ENCODE measurements around the gene PLXNB3.

The PLXNB3 gene

DNA sequence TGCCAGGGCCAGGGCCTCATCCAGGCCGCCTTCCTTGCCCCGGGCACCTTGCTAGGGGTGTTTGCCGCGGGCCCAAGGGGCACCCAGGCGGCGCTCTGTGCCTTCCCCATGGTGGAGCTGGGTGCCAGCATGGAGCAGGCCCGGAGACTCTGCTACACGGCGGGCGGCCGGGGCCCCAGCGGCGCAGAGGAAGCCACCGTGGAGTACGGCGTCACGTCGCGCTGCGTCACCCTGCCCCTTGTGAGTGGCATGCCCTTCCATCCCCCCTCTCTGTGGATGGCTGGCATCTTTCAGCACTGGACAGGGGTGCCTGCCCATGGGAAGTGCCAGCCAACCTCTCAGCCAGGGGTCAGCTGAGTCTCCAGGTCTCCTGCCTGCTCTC lies 3.6 kb downstream of the PLXNB3 start:
- H3K4me1 ChIP-seq (ENCODE audit: control insufficient read depth, insufficient read depth, low read length, poor library complexity, severe bottlenecking), result no peaks in the 10 kb centered on the region
- DNase-seq, result no peak
- no peaks in the 10 kb centered on the region for H3K36me3 ChIP-seq (ENCODE audit: control insufficient read depth, insufficient read depth, low read length)
- no peak overlapping the region for H3K4me3 ChIP-seq (ENCODE audit: insufficient read depth, low read depth, low read length, poor library complexity, severe bottlenecking)
- no peaks in the 10 kb centered on the region for H3K9me3 ChIP-seq (ENCODE audit: control insufficient read depth, low read length)
- no peaks in the 10 kb centered on the region for H3K27me3 ChIP-seq (replicated peaks; ENCODE audit: control insufficient read depth, insufficient read depth, low read length, poor library complexity, severe bottlenecking)
- H3K27ac ChIP-seq (ENCODE audit: insufficient read depth, low read length, poor library complexity, severe bottlenecking), result no peak overlapping the region

DNA sequence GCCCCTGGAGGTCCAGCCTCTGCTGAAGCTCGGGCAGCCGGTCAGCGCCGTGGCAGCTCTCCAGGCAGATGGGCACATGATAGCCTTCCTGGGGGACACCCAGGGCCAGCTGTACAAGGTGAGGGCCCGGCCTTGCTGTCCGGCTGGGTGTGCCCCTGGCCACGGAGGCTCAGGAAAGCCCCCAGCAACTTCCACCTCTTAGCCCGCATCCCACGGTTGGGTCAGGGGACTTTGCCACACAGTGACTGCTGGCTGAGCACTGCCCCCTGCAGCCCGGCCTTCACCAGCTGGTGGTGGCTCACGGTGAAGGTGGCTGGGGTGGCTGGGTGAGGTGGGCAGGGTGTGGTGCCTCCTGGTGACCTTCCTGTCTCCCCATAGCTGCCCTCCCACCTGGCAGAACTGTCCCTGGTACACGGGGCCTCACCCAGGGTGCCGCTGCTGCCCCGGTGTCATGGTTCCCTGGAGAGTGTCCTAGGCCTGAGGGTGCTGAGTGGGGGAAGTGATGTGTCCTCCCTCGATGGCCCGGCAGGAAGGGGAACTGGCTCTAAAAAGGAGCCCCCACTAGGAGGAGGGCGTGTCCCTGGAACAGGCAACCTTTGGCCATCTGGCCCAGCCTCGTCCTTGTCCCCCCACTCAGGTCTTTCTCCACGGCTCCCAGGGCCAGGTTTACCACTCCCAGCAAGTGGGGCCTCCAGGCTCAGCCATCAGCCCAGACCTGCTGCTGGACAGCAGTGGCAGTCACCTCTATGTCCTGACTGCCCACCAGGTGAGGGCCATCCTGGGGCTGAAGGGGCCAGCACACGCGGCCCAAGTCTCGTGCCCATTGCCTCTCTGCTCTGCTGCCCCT lies 4.5 kb downstream of the PLXNB3 start:
- no peaks in the 10 kb centered on the region for H3K27me3 ChIP-seq (replicated peaks; ENCODE audit: control insufficient read depth, insufficient read depth, low read length, poor library complexity, severe bottlenecking)
- H3K9me3 ChIP-seq (ENCODE audit: control insufficient read depth, low read length), result no peaks in the 10 kb centered on the region
- H3K4me3 ChIP-seq (ENCODE audit: insufficient read depth, low read depth, low read length, poor library complexity, severe bottlenecking), result no peak overlapping the region
- no peaks in the 10 kb centered on the region for H3K36me3 ChIP-seq (ENCODE audit: control insufficient read depth, insufficient read depth, low read length)
- H3K4me1 ChIP-seq (ENCODE audit: control insufficient read depth, insufficient read depth, low read length, poor library complexity, severe bottlenecking), result no peaks in the 10 kb centered on the region
- no peak overlapping the region for H3K27ac ChIP-seq (ENCODE audit: insufficient read depth, low read length, poor library complexity, severe bottlenecking)
- no peak for DNase-seq

DNA sequence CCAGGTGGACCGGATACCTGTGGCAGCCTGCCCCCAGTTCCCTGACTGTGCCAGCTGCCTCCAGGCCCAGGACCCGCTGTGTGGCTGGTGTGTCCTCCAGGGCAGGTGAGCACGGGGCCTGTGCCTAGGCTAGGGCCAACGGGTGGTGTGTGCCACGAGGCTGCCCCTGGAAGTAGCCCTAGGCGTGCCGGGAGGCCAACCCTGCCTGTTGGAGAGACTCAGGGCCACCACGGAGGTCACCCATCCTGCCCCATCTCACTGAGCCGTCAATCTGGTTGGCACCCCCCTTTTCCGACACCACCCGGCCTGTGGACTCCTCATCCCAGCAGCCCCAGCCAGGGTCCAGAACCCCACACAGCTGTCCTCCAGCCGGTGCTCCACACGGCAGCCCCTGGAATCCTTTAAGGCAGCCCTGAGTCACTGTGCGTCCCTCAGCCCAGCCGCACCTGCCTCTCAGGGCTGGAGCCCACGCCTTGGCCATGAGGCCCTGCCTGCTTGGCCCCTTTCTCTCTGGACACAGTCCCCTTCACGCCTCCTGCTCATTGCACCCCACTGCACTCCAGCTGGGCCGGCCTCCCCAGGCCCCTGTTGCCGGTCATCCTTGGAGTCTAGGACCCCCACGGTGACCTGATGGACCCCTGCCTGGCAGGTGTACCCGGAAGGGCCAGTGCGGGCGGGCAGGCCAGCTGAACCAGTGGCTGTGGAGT lies 5.3 kb downstream of the PLXNB3 start:
- no peaks in the 10 kb centered on the region for H3K36me3 ChIP-seq (ENCODE audit: control insufficient read depth, insufficient read depth, low read length)
- no peaks in the 10 kb centered on the region for H3K4me1 ChIP-seq (ENCODE audit: control insufficient read depth, insufficient read depth, low read length, poor library complexity, severe bottlenecking)
- DNase-seq, result no peak
- no peaks in the 10 kb centered on the region for H3K27me3 ChIP-seq (replicated peaks; ENCODE audit: control insufficient read depth, insufficient read depth, low read length, poor library complexity, severe bottlenecking)
- no peaks in the 10 kb centered on the region for H3K9me3 ChIP-seq (ENCODE audit: control insufficient read depth, low read length)
- H3K4me3 ChIP-seq (ENCODE audit: insufficient read depth, low read depth, low read length, poor library complexity, severe bottlenecking), result no peak overlapping the region
- H3K27ac ChIP-seq (ENCODE audit: insufficient read depth, low read length, poor library complexity, severe bottlenecking), result no peak overlapping the region

DNA sequence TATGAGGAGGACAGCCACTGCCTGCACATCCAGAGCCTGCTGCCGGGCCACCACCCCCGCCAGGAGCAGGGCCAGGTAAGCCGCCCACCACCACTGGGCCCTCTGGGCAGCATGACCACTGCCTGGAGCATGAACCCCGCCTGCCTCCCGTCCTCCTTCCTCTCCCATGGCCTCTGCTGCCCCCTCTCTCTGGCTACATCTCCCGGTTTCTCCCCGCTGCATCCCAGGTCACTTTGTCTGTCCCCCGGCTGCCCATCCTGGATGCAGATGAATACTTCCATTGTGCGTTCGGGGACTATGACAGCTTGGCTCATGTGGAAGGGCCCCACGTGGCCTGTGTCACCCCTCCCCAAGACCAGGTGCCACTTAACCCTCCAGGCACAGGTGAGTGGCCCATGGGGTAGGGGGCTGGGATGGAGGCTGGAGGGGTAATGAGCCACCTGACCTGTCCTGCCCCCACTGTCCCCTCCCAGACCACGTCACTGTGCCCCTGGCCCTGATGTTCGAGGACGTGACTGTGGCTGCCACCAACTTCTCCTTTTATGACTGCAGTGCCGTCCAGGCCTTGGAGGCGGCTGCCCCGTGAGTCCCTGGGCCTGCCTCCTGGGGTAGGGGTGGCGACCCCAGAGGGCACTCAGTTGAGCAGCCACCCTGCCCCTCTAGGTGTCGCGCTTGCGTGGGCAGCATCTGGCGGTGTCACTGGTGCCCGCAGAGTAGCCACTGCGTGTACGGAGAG lies 6.0 kb downstream of the PLXNB3 start:
- H3K9me3 ChIP-seq (ENCODE audit: control insufficient read depth, low read length), result no peaks in the 10 kb centered on the region
- no peaks in the 10 kb centered on the region for H3K4me1 ChIP-seq (ENCODE audit: control insufficient read depth, insufficient read depth, low read length, poor library complexity, severe bottlenecking)
- no peak for DNase-seq
- H3K27ac ChIP-seq (ENCODE audit: insufficient read depth, low read length, poor library complexity, severe bottlenecking), result no peak overlapping the region
- H3K36me3 ChIP-seq (ENCODE audit: control insufficient read depth, insufficient read depth, low read length), result no peaks in the 10 kb centered on the region
- no peaks in the 10 kb centered on the region for H3K27me3 ChIP-seq (replicated peaks; ENCODE audit: control insufficient read depth, insufficient read depth, low read length, poor library complexity, severe bottlenecking)
- H3K4me3 ChIP-seq (ENCODE audit: insufficient read depth, low read depth, low read length, poor library complexity, severe bottlenecking), result no peak overlapping the region

- Histone ChIP-seq H3K27ac (ENCODE audit: insufficient read depth, low read length, poor library complexity, severe bottlenecking) (no peak overlapping the region), H3K4me1 (ENCODE audit: control insufficient read depth, insufficient read depth, low read length, poor library complexity, severe bottlenecking) (no peaks in the 10 kb centered on the region), H3K36me3 (ENCODE audit: control insufficient read depth, insufficient read depth, low read length) (no peaks in the 10 kb centered on the region), H3K27me3 (replicated peaks; ENCODE audit: control insufficient read depth, insufficient read depth, low read length, poor library complexity, severe bottlenecking) (no peaks in the 10 kb centered on the region), H3K4me3 (ENCODE audit: insufficient read depth, low read depth, low read length, poor library complexity, severe bottlenecking) (no peak overlapping the region), H3K9me3 (ENCODE audit: control insufficient read depth, low read length) (no peaks in the 10 kb centered on the region)
- DNase-seq, result no peak
These were observed 6.8 kb downstream of the PLXNB3 start for GRCh38 chrX:153770601-153771414.

DNA sequence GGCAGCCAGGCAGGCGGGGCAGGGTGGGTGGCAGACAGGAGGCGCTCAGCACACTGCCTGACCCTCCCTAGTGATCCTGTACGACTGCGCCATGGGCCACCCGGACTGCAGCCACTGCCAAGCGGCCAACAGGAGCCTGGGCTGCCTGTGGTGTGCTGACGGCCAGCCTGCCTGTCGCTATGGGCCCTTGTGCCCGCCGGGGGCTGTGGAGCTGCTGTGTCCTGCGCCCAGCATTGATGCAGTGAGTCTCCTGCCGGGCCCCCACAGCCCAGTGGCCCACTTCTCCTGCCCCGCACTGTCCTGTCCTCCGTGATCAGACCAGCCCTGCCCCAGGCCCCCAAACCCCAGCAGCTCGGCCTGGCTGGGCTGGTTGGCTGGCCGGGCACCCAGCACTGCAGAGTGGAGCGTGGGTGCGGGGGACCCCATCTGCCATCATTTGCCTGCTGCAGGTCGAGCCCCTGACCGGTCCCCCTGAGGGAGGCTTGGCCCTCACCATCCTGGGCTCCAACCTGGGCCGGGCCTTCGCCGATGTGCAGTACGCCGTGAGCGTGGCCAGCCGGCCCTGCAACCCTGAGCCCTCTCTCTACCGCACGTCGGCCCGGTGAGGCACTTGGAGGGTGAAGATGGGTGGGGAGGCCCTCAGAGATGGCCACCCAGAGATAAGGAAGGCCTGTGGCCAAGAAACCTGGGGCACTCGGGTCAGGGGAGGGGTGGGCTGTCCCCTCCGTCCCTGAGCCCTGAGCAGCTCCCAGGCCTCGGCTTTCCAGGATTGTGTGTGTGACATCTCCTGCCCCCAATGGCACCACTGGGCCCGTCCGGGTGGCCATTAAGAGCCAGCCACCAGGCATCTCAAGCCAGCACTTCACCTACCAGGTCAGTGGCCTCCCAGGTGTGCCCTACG lies 7.6 kb downstream of the PLXNB3 start:
- H3K36me3 ChIP-seq (ENCODE audit: control insufficient read depth, insufficient read depth, low read length), result no peaks in the 10 kb centered on the region
- no peaks in the 10 kb centered on the region for H3K4me1 ChIP-seq (ENCODE audit: control insufficient read depth, insufficient read depth, low read length, poor library complexity, severe bottlenecking)
- no peaks in the 10 kb centered on the region for H3K27me3 ChIP-seq (replicated peaks; ENCODE audit: control insufficient read depth, insufficient read depth, low read length, poor library complexity, severe bottlenecking)
- DNase-seq, result no peak
- no peak overlapping the region for H3K27ac ChIP-seq (ENCODE audit: insufficient read depth, low read length, poor library complexity, severe bottlenecking)
- no peak overlapping the region for H3K4me3 ChIP-seq (ENCODE audit: insufficient read depth, low read depth, low read length, poor library complexity, severe bottlenecking)
- H3K9me3 ChIP-seq (ENCODE audit: control insufficient read depth, low read length), result no peaks in the 10 kb centered on the region

DNA sequence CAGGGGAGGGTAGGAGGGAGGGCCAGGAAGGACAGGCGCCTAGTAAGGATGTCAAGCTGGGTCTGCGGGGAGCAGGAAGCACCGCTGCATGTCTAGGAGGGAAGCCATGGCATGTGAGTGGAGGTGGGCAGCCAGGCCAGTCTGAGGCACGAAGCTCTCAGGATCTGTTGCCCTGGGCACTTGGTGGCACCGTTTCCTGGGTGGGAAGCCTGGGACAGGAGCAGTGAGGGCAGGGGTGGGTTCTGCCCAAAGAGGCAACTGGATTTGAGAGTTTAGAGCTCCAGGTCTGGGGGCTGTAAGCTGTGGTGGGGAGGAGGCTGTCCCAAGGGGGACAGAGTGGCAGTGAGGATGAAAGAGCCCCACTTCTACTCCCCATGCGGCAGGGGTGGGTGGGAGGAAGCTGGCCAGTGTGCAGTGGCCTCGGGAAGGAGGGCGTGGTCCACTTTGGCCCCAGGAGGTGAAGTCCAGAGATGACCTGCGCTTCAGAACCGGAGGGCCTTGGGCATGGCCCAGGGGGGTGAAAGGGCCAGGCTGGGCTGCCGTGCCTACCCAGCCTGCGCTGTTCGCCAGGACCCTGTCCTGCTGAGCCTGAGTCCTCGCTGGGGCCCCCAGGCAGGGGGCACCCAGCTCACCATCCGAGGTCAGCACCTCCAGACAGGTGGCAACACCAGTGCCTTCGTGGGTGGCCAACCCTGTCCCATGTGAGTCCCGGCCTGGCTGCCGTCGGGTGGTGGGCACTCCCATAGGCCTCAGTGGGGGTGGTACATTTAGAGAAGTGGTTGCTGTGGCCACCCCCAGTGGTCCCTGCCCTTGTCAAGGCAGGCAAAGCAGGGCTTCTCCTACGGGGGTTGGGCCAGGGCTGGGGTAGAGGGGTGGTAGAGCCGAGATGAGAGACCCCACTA lies 8.5 kb downstream of the PLXNB3 start:
- Histone ChIP-seq H3K9me3 (ENCODE audit: control insufficient read depth, low read length) (no peaks in the 10 kb centered on the region), H3K36me3 (ENCODE audit: control insufficient read depth, insufficient read depth, low read length) (no peaks in the 10 kb centered on the region), H3K4me1 (ENCODE audit: control insufficient read depth, insufficient read depth, low read length, poor library complexity, severe bottlenecking) (no peaks in the 10 kb centered on the region), H3K27ac (ENCODE audit: insufficient read depth, low read length, poor library complexity, severe bottlenecking) (no peak overlapping the region), H3K4me3 (ENCODE audit: insufficient read depth, low read depth, low read length, poor library complexity, severe bottlenecking) (no peak overlapping the region), H3K27me3 (replicated peaks; ENCODE audit: control insufficient read depth, insufficient read depth, low read length, poor library complexity, severe bottlenecking) (no peaks in the 10 kb centered on the region)
- DNase-seq, result no peak

DNA sequence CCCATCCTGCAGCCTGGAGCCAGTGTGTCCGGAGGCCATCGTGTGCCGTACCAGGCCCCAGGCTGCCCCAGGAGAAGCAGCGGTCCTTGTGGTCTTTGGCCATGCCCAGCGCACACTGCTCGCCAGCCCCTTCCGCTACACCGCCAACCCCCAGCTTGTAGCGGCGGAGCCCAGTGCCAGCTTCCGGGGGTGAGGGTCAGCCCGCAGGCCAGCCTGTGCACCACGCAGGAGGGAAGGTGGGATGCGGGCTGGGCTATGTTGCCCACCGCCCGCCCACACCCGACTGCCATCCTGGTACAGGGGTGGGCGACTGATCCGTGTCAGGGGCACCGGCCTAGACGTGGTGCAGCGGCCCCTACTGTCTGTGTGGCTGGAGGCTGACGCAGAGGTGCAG lies 9.2 kb downstream of the PLXNB3 start:
- H3K4me3 ChIP-seq (ENCODE audit: insufficient read depth, low read depth, low read length, poor library complexity, severe bottlenecking), result no peak overlapping the region
- no peaks in the 10 kb centered on the region for H3K36me3 ChIP-seq (ENCODE audit: control insufficient read depth, insufficient read depth, low read length)
- H3K9me3 ChIP-seq (ENCODE audit: control insufficient read depth, low read length), result no peaks in the 10 kb centered on the region
- DNase-seq, result no peak
- no peaks in the 10 kb centered on the region for H3K4me1 ChIP-seq (ENCODE audit: control insufficient read depth, insufficient read depth, low read length, poor library complexity, severe bottlenecking)
- H3K27me3 ChIP-seq (replicated peaks; ENCODE audit: control insufficient read depth, insufficient read depth, low read length, poor library complexity, severe bottlenecking), result no peaks in the 10 kb centered on the region
- no peak overlapping the region for H3K27ac ChIP-seq (ENCODE audit: insufficient read depth, low read length, poor library complexity, severe bottlenecking)

Measured in effector memory CD4-positive, alpha-beta T cell (primary cell).